Measurements from ENCODE around the gene GOSR2.

DNA sequence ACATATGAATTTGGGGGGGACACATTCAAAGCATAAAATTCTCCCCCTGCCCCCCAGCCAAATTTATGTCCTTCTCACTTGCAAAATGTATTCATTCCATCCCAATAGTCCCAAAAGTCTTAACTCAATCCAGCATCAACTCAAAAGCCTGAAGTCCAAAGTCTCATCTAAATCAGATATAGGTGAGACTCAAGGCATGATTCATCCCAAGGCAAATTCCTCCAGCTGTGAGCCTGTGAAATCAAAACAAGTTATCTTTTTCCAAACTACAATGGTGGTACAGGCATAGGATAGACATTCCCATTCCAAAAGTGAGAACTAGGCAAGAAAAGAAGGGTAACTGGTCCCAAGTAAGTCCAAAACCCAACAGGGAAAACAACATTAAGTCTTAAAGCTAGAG is 5.9 kb upstream of the GOSR2 start:
- TF ChIP-seq EZH2phosphoT487 (IDR thresholded peaks at IDR 0.05; ENCODE audit: insufficient read depth, low read depth) (no peak), EZH2 (IDR thresholded peaks at IDR 0.05; ENCODE audit: insufficient read depth, poor library complexity, severe bottlenecking) (no peak)

Measured in GM23248 (cell line).